BLaER1 (cell line): ENCODE measurements around the gene OR13C5.

Experiments used
- H3K27ac ChIP-seq: shearing (Covaris generic); formaldehyde crosslinking; 2 replicates; pipeline ENCODE4 v1.8.1; 2022
- H3K27me3 ChIP-seq: shearing (Covaris generic); formaldehyde crosslinking; 2 replicates; pipeline ENCODE4 v1.8.1; 2022
- H3K36me3 ChIP-seq: shearing (Covaris generic); formaldehyde crosslinking; 2 replicates; pipeline ENCODE4 v1.8.1; 2022
- H3K4me1 ChIP-seq: shearing (Covaris generic); formaldehyde crosslinking; 2 replicates; pipeline ENCODE4 v1.8.1; 2022
- H3K4me2 ChIP-seq: shearing (Covaris generic); formaldehyde crosslinking; 2 replicates; pipeline ENCODE4 v1.8.1; 2022
- H3K4me3 ChIP-seq: shearing (Covaris generic); formaldehyde crosslinking; 2 replicates; pipeline ENCODE4 v1.8.1; 2022
- H3K9ac ChIP-seq: shearing (Covaris generic); formaldehyde crosslinking; 2 replicates; pipeline ENCODE4 v1.8.1; 2022
- H3K9me3 ChIP-seq: shearing (Covaris generic); formaldehyde crosslinking; 2 replicates; pipeline ENCODE4 v1.8.1; 2022
- H4K20me1 ChIP-seq: shearing (Covaris generic); formaldehyde crosslinking; 2 replicates; pipeline ENCODE4 v1.8.1; 2022
- Cebpa-rat ChIP-seq: shearing (Covaris generic); IDR thresholded peaks from 2 replicates; pipeline ENCODE4 v1.8.1; 2022

OR13C5 gene

DNA sequence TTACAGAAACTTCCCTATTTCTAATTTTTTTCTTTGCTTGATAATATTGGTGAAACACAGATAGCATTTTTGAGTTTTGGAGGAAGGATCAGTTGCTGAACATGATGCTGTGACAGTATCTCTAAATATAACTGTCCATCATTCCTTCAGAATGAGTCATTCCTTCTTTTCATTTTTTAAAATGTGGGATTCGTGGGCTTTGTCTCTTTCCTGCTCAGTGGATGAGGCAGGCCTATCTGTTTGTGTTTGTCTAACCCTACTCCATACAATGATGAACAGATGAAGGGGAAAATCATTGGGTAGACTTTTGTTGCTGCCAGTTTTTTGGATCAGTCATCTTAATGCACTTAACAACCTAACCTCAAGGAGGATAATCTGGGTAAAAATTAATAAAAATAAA is 46.0 kb downstream of the OR13C5 start:
- TF ChIP-seq Cebpa-rat, result no peak
- H3K27me3 ChIP-seq, result no peaks in the 10 kb centered on the region
- no peaks in the 10 kb centered on the region for H3K36me3 ChIP-seq
- no peak overlapping the region for H3K4me3 ChIP-seq
- no peak overlapping the region for H3K27ac ChIP-seq
- H4K20me1 ChIP-seq, result no peaks in the 10 kb centered on the region
- no peak overlapping the region for H3K9ac ChIP-seq
- 0 out of 2 replicates have a peak, but pooled peaks cover 6% of the 10 kb centered on the region for H3K9me3 ChIP-seq
- H3K4me1 ChIP-seq, result no peaks in the 10 kb centered on the region
- H3K4me2 ChIP-seq, result no peak overlapping the region
